Measurements from ENCODE around the gene CCNE1. TPM values are rescaled to one million over a fixed set of nuclear protein-coding genes. Genes with fewer than 3 reads are reported as not detected.
"Not testable (repeated sequence)": the region's sequence is repeated elsewhere in the genome, so short reads cannot be mapped to it uniquely, and the experiment has no call there.

CCNE1 gene
- total RNA-seq, 1 experiment from 2014 or later = 16.4 TPM

- DNase-seq (ENCODE audit: low read depth) = no peak
Measured at GRCh38 chr19:29815231-29815630, 3.4 kb downstream of the CCNE1 start.

- no peak for DNase-seq (ENCODE audit: low read depth)
Measured at GRCh38 chr19:29817316-29817715, 5.5 kb downstream of the CCNE1 start.

- DNase-seq (ENCODE audit: low read depth) = no peak
Measured at GRCh38 chr19:29819300-29819699, 7.5 kb downstream of the CCNE1 start.

GRCh38 chr19:29819986-29820385 lies 8.2 kb downstream of the CCNE1 start:
- no peak for DNase-seq (ENCODE audit: low read depth)

- DNase-seq (ENCODE audit: low read depth) = no peak
Measured at GRCh38 chr19:29823581-29824330, 12.0 kb downstream of the CCNE1 start.

GRCh38 chr19:29825263-29825662 lies 13.5 kb downstream of the CCNE1 start:
- not testable (repeated sequence) for DNase-seq (ENCODE audit: low read depth)

GRCh38 chr19:29831041-29831548 lies 19.3 kb downstream of the CCNE1 start:
- DNase-seq (ENCODE audit: low read depth) = peak; percentile 70

- DNase-seq (ENCODE audit: low read depth) = peak; percentile 23
Measured at GRCh38 chr19:29831686-29832085, 19.9 kb downstream of the CCNE1 start.

- DNase-seq (ENCODE audit: low read depth) = no peak
Measured at GRCh38 chr19:29832801-29833200, 21.0 kb downstream of the CCNE1 start.

- no peak for DNase-seq (ENCODE audit: low read depth)
Measured at GRCh38 chr19:29833614-29834261, 21.9 kb downstream of the CCNE1 start.

- no peak for DNase-seq (ENCODE audit: low read depth)
Measured at GRCh38 chr19:29834991-29835846, 23.4 kb downstream of the CCNE1 start.

GRCh38 chr19:29836409-29836825 lies 24.6 kb downstream of the CCNE1 start:
- no peak for DNase-seq (ENCODE audit: low read depth)

- no peak for DNase-seq (ENCODE audit: low read depth)
Measured at GRCh38 chr19:29837448-29837981, 25.7 kb downstream of the CCNE1 start.

GRCh38 chr19:29837996-29838395 lies 26.2 kb downstream of the CCNE1 start:
- DNase-seq (ENCODE audit: low read depth) = no peak

GRCh38 chr19:29840066-29840950 lies 28.5 kb downstream of the CCNE1 start:
- no peak for DNase-seq (ENCODE audit: low read depth)

GRCh38 chr19:29841209-29841558 lies 29.4 kb downstream of the CCNE1 start:
- peak; percentile 45 for DNase-seq (ENCODE audit: low read depth)

GRCh38 chr19:29841559-29842367 lies 30.0 kb downstream of the CCNE1 start:
- DNase-seq (ENCODE audit: low read depth) = peak; percentile 68

- no peak for DNase-seq (ENCODE audit: low read depth)
Measured at GRCh38 chr19:29842471-29843179, 30.8 kb downstream of the CCNE1 start.

Measured in Daoy (cell line).